ENCODE data around the gene BMS1.
"Not testable (repeated sequence)": the region's sequence is repeated elsewhere in the genome, so short reads cannot be mapped to it uniquely, and the experiment has no call there.

The BMS1 gene

GRCh38 chr10:42790835-42791234 is 8.2 kb downstream of the BMS1 start:
- in situ Hi-C loops (cut with MboI; ENCODE audit: low sequenced_read_pairs): no loop called here

GRCh38 chr10:42795701-42796100 is 13.1 kb downstream of the BMS1 start:
- in situ Hi-C loops (cut with MboI; ENCODE audit: low sequenced_read_pairs): no loop called here

- in situ Hi-C loops (cut with MboI; ENCODE audit: low sequenced_read_pairs): no loop called here
Observed at GRCh38 chr10:42801135-42801534, 18.5 kb downstream of the BMS1 start.

- in situ Hi-C loops (cut with MboI; ENCODE audit: low sequenced_read_pairs): no loop called here
Observed at GRCh38 chr10:42802876-42803275, 20.3 kb downstream of the BMS1 start.

GRCh38 chr10:42809676-42810075 is 27.1 kb downstream of the BMS1 start:
- in situ Hi-C loops (cut with MboI; ENCODE audit: low sequenced_read_pairs): no loop called here

GRCh38 chr10:42812028-42812427 is 29.4 kb downstream of the BMS1 start:
- in situ Hi-C loops (cut with MboI; ENCODE audit: low sequenced_read_pairs): no loop called here

GRCh38 chr10:42813989-42814687 is 31.5 kb downstream of the BMS1 start:
- in situ Hi-C loops (cut with MboI; ENCODE audit: low sequenced_read_pairs): not testable (repeated sequence)

- in situ Hi-C loops (cut with MboI; ENCODE audit: low sequenced_read_pairs): not testable (repeated sequence)
Observed at GRCh38 chr10:42816334-42816733, 33.7 kb downstream of the BMS1 start.

GRCh38 chr10:42816912-42817311 is 34.3 kb downstream of the BMS1 start:
- in situ Hi-C loops (cut with MboI; ENCODE audit: low sequenced_read_pairs): no loop called here

GRCh38 chr10:42817417-42817816 is 34.8 kb downstream of the BMS1 start:
- in situ Hi-C loops (cut with MboI; ENCODE audit: low sequenced_read_pairs): not testable (repeated sequence)

- in situ Hi-C loops (cut with MboI; ENCODE audit: low sequenced_read_pairs): not testable (repeated sequence)
Observed at GRCh38 chr10:42826759-42827158, 44.2 kb downstream of the BMS1 start.

- in situ Hi-C loops (cut with MboI; ENCODE audit: low sequenced_read_pairs): no loop called here
Observed at GRCh38 chr10:42827201-42827600, 44.6 kb downstream of the BMS1 start.

- in situ Hi-C loops (cut with MboI; ENCODE audit: low sequenced_read_pairs): not testable (repeated sequence)
Observed at GRCh38 chr10:42828391-42828790, 45.8 kb downstream of the BMS1 start.

- in situ Hi-C loops (cut with MboI; ENCODE audit: low sequenced_read_pairs): no loop called here
Observed at GRCh38 chr10:42830237-42830636, 47.6 kb downstream of the BMS1 start.

GRCh38 chr10:42836096-42836495 is 53.5 kb downstream of the BMS1 start:
- in situ Hi-C loops (cut with MboI; ENCODE audit: low sequenced_read_pairs): no loop called here

GRCh38 chr10:42836771-42837468 is 54.3 kb downstream of the BMS1 start:
- in situ Hi-C loops (cut with MboI; ENCODE audit: low sequenced_read_pairs): no loop called here

- in situ Hi-C loops (cut with MboI; ENCODE audit: low sequenced_read_pairs): not testable (repeated sequence)
Observed at GRCh38 chr10:42844810-42845209, 62.2 kb downstream of the BMS1 start.

GRCh38 chr10:42847261-42847660 is 64.7 kb downstream of the BMS1 start:
- in situ Hi-C loops (cut with MboI; ENCODE audit: low sequenced_read_pairs): not testable (repeated sequence)

GRCh38 chr10:42850931-42851330 is 68.3 kb downstream of the BMS1 start:
- in situ Hi-C loops (cut with MboI; ENCODE audit: low sequenced_read_pairs): no loop called here

- in situ Hi-C loops (cut with MboI; ENCODE audit: low sequenced_read_pairs): no loop called here
Observed at GRCh38 chr10:42859256-42859655, 76.7 kb downstream of the BMS1 start.

- in situ Hi-C loops (cut with MboI; ENCODE audit: low sequenced_read_pairs): not testable (repeated sequence)
Observed at GRCh38 chr10:42860016-42860415, 77.4 kb downstream of the BMS1 start.

GRCh38 chr10:42862801-42863200 is 80.2 kb downstream of the BMS1 start:
- in situ Hi-C loops (cut with MboI; ENCODE audit: low sequenced_read_pairs): not testable (repeated sequence)
